ENCODE results near the gene CACNA2D3. TPM values are rescaled to one million over a fixed set of nuclear protein-coding genes. Genes with fewer than 3 reads are reported as not detected.

Gene CACNA2D3
- total RNA-seq, 2 donors from 2014 or later, result 0.97 TPM; not detected in 1

GRCh38 chr3:54876694-54877093, 754.3 kb downstream of the CACNA2D3 start:
- TF ChIP-seq, protein P1, sequence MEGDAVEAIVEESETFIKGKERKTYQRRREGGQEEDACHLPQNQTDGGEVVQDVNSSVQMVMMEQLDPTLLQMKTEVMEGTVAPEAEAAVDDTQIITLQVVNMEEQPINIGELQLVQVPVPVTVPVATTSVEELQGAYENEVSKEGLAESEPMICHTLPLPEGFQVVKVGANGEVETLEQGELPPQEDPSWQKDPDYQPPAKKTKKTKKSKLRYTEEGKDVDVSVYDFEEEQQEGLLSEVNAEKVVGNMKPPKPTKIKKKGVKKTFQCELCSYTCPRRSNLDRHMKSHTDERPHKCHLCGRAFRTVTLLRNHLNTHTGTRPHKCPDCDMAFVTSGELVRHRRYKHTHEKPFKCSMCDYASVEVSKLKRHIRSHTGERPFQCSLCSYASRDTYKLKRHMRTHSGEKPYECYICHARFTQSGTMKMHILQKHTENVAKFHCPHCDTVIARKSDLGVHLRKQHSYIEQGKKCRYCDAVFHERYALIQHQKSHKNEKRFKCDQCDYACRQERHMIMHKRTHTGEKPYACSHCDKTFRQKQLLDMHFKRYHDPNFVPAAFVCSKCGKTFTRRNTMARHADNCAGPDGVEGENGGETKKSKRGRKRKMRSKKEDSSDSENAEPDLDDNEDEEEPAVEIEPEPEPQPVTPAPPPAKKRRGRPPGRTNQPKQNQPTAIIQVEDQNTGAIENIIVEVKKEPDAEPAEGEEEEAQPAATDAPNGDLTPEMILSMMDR (conservative IDR thresholded peaks at IDR 0.05), result no peak
- Histone ChIP-seq H3K9ac (ENCODE audit: extremely low read depth, low read length, poor library complexity, severe bottlenecking) (no peak overlapping the region), H3K36me3 (ENCODE audit: control insufficient read depth, insufficient read depth, low read length) (no peaks in the 10 kb centered on the region), H3K4me1 (ENCODE audit: control insufficient read depth, insufficient read depth, low read length) (peaks cover 8% of the 10 kb centered on the region), H3K4me3 (ENCODE audit: low read length) (no peak overlapping the region), H3K9me3 (ENCODE audit: control insufficient read depth, low read length) (no peaks in the 10 kb centered on the region), H3K27ac (ENCODE audit: low read depth, low read length) (no peak overlapping the region), H3K27me3 (ENCODE audit: control insufficient read depth, insufficient read depth, low read length, poor library complexity, severe bottlenecking) (peaks cover 13% of the 10 kb centered on the region)
- no peak overlapping the region for H3K4me3 Mint-ChIP-seq
- no peaks in the 10 kb centered on the region for H3K36me3 Mint-ChIP-seq (ENCODE audit: low read depth)
- no peaks in the 10 kb centered on the region for H3K9me3 Mint-ChIP-seq
- H3K27ac Mint-ChIP-seq, result no peak overlapping the region
- peaks cover 15% of the 10 kb centered on the region for H3K4me1 Mint-ChIP-seq
- WGBS, 2 experiments (ENCODE audit: insufficient coverage in 1 of 2, insufficient read length in 1 of 2), result 97% methylated on average over 5 of the region's 5 CpGs
- no peaks in the 10 kb centered on the region for H3K27me3 Mint-ChIP-seq (ENCODE audit: insufficient read depth)
- no peak for DNase-seq

GRCh38 chr3:54877730-54878129, 755.4 kb downstream of the CACNA2D3 start:
- no peaks in the 10 kb centered on the region for H3K36me3 ChIP-seq (ENCODE audit: control insufficient read depth, insufficient read depth, low read length)
- WGBS, 2 experiments (ENCODE audit: insufficient coverage in 1 of 2, insufficient read length in 1 of 2), result 65 to 88% methylated on average over 2 to 4 of the region's 4 CpGs
- Mint-ChIP-seq H3K9me3 (no peaks in the 10 kb centered on the region), H3K27me3 (ENCODE audit: insufficient read depth) (peaks cover 6% of the 10 kb centered on the region), H3K4me1 (peaks cover 12% of the 10 kb centered on the region), H3K27ac (no peak overlapping the region), H3K4me3 (no peak overlapping the region), H3K36me3 (ENCODE audit: low read depth) (no peaks in the 10 kb centered on the region)
- peaks cover 13% of the 10 kb centered on the region for H3K27me3 ChIP-seq (ENCODE audit: control insufficient read depth, insufficient read depth, low read length, poor library complexity, severe bottlenecking)
- H3K27ac ChIP-seq (ENCODE audit: low read depth, low read length), result no peak overlapping the region
- peaks cover 8% of the 10 kb centered on the region for H3K4me1 ChIP-seq (ENCODE audit: control insufficient read depth, insufficient read depth, low read length)
- TF ChIP-seq, protein P1 (conservative IDR thresholded peaks at IDR 0.05), result no peak
- DNase-seq, result no peak
- no peak overlapping the region for H3K4me3 ChIP-seq (ENCODE audit: low read length)
- no peaks in the 10 kb centered on the region for H3K9me3 ChIP-seq (ENCODE audit: control insufficient read depth, low read length)
- no peak overlapping the region for H3K9ac ChIP-seq (ENCODE audit: extremely low read depth, low read length, poor library complexity, severe bottlenecking)

GRCh38 chr3:54878145-54878544, 755.8 kb downstream of the CACNA2D3 start:
- 84 to 93% methylated on average over 3 to 7 of the region's 7 CpGs for WGBS, 2 experiments (ENCODE audit: insufficient coverage in 1 of 2, insufficient read length in 1 of 2)
- Histone ChIP-seq H3K9ac (ENCODE audit: extremely low read depth, low read length, poor library complexity, severe bottlenecking) (no peak overlapping the region), H3K27ac (ENCODE audit: low read depth, low read length) (no peak overlapping the region), H3K4me1 (ENCODE audit: control insufficient read depth, insufficient read depth, low read length) (peaks cover 6% of the 10 kb centered on the region), H3K4me3 (ENCODE audit: low read length) (no peak overlapping the region), H3K9me3 (ENCODE audit: control insufficient read depth, low read length) (no peaks in the 10 kb centered on the region), H3K36me3 (ENCODE audit: control insufficient read depth, insufficient read depth, low read length) (no peaks in the 10 kb centered on the region), H3K27me3 (ENCODE audit: control insufficient read depth, insufficient read depth, low read length, poor library complexity, severe bottlenecking) (peaks cover 14% of the 10 kb centered on the region)
- TF ChIP-seq, protein P1 (conservative IDR thresholded peaks at IDR 0.05), result no peak
- Mint-ChIP-seq H3K27ac (no peak overlapping the region), H3K4me1 (peaks cover 9% of the 10 kb centered on the region), H3K27me3 (ENCODE audit: insufficient read depth) (peaks cover 7% of the 10 kb centered on the region), H3K36me3 (ENCODE audit: low read depth) (no peaks in the 10 kb centered on the region), H3K4me3 (no peak overlapping the region), H3K9me3 (no peaks in the 10 kb centered on the region)
- no peak for DNase-seq

All from endodermal cell (in vitro differentiated cells).